Frontal cortex (tissue), 4 donors: ENCODE measurements around the gene CDH4. TPM values are rescaled to one million over a fixed set of nuclear protein-coding genes. Genes with fewer than 3 reads are reported as not detected.
A peak's percentile ranks its signal among the peaks of the same experiment; 100 is the strongest.

Experiments
- DNase-seq, 2 donors: peaks; one replicate each; pipeline ENCODE4 v3.0.0; 2012; ENCODE audit warnings: low spot score in 2 of 2
- FAIRE-seq: peaks from 2 replicates; lab custom pipeline; 2012; peaks lifted over from hg19 to GRCh38; lab: Jason Lieb, UNC
- total RNA-seq: library from RNA; depleted of rRNA; stranded (reverse); fragments of >200 nt; gene quantifications from one replicate; pipeline ENCODE4 v1.2.3, GENCODE V29; 2014
- donor health status: control.
- donor health status: control.
- donor health status: control.

Gene CDH4
- total RNA-seq, 1 donor from 2014 or later, result 22.8 TPM

DNA sequence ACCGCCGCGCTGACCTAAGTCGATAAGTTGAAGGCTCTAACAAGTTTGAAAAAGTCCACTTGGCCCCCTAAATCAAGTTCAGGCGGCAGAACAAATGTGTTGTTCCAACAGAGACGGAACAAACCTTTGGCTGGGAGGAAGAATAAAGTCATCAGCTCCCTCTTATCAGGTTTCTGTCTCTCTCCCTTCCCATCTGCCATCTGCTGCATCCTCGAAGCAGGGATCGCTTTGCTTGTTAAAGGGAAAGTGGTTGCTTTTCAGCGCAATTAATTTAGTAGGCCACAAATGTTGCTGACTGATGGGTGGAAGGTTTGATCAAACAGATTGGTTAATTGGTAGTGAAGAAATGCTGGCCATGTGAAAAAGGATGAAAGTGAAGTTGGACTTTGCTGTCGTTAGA, 64.3 kb downstream of the CDH4 start:
- FAIRE-seq (no peak), DNase-seq (no peak)

DNA sequence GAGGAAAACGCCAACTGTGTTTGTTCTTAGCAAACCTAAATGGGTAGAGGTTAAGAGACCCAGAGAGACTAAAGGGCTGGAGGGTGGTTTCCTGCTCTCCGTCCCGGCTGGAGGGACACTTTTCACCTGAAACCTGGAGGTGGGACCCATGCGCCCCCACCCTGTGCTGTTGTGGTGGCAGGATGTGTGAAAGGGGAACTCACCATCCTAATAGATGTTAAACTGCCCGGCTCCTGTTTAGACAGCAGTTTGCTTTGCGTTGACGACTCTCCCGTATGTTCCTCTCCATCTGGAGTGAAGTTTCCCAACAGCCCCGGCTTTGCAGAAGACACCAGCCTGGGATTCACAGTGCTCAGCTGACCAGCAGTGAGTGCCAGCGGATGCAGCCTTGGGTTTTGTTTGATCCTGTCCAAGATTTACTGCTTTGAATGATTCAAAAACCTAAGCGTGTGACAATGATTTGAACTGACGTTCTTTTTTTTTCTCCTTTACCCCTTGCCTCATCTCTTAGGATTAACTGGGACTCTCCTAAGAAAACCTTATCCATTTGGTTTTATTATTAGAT, 66.0 kb downstream of the CDH4 start:
- FAIRE-seq, result no peak
- no peak for DNase-seq

DNA sequence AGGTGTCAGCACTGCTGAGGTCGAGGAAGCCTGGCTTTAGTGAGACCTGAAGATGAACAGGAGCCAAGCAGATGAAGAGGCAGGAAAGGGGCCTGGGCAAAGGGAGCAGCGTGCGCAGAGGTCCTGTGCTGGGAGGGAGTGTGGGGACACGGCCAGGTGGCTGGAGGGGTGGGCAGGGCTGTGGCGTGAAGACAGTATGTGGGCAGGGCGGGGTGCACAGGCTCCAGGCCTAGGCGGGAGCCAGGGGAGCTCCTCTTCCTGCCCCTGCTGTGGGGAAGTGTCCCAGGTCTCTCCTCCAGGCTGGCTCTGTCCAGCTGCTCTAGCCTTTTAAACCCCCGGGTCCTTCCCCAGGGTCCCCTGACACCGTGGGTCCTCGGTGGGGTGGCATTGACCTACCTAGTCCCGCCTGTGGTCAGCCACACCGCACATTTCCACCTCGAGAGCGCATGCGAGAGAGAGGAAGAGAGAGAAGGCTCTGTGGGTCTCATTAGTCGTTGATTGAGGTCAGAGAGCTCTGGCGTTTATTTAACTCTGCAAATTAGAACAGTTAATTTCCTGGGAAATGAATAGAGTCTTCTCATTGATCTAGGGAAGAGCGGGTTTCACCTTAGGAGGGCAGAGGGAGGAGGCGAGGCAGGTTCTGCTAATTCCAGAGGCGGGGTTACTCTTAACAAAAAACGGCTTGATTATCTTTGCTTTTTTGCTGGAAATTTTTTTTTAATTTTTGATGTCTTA, 68.8 kb downstream of the CDH4 start:
- no peak for FAIRE-seq
- DNase-seq, result no peak

DNA sequence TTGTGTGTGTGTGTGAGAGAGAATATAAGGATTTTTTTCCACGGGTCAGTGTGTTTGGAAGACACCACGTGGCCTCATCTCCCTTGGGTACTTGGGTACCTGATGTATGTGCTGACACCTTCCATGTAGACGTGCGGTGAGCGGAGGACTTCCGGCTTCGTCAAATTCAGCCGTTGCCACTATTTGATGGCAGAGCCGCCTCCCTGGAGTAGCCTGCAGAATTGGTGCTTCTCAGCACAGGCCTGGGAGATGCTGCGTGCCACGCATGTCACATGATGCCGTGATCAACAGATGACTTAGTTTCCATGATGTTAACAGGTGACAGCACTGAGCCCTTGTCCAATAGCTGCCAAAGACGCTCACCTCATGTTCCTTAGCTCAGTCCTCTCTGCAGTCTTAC, 69.4 kb downstream of the CDH4 start:
- no peak for DNase-seq

DNA sequence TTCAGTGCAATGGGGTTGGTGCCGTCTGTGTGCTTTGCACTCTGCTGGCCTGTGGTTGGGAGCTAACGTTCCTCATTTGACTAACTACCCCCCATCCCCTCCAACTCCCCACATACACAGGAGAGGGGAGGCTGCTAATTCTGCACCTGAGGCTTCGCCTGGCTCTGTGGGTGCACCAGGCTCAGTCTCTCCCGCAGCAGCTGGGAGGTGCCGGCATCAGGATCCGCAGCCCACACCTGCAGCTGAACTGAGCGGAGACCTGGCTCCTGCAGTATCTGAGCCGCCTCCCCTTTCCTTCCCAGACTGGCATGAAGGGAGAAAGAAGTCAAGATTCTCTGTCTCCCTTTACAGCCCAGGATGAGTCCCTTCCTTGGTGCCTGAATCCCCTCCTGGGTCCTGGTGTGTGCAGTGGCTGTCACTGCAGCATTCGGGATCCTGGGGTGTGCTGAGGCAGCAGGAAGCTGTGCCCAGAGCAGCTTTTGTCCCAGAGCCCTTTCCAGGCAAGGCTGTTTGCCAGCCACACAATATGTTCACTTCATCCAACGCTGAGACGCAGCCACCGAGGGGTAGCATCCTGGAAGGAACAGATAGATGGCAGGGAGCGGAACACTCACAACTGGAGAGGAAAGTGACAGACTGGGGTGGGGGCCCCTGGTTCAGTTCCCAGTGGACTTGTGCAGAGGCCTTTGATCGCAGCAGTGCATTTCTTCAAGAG, 70.2 kb downstream of the CDH4 start:
- no peak for DNase-seq
- no peak for FAIRE-seq

More for the DNA sequence above, 69.4 kb downstream of the CDH4 start:
- no peak for FAIRE-seq

DNA sequence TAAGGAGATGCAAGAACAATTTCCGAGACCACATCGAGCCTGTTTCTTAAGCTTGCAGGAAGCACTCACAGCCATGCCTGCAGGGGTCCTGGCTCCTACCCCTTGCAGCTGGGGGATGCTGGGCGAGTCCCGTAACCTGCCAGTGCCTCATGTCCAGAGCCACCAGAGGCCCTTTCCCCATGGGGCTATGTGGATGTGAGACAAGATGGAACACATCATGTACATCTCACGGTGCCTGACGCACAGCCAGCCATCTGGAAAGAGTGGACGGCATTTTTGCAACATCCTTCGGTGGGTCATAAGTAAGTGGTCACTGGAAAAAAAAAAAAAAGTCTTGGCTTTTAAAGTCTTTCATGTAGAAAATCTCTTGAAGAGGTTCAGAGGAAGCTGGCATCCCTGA, 72.8 kb downstream of the CDH4 start:
- FAIRE-seq, result no peak
- no peak for DNase-seq

DNA sequence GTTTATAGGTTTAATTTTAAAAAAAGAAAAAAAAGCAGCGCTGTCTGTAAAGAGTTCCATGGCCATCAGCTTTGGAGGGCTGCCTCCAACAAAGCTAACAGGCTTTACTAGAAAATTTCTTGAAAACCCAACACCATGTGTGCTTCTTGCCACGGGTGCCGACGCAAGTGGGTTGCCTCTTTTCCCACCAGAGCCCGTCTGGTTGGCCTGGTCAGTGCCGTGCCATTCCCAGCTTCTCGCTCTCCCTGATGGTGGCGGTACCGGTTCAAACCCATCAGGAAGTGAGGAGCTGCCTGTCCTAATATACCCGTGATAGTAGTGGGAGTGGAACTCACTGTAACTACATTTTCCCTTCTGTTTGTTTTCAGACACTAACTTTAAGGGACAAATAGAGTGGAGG, 73.7 kb downstream of the CDH4 start:
- no peak for DNase-seq
- no peak for FAIRE-seq

DNA sequence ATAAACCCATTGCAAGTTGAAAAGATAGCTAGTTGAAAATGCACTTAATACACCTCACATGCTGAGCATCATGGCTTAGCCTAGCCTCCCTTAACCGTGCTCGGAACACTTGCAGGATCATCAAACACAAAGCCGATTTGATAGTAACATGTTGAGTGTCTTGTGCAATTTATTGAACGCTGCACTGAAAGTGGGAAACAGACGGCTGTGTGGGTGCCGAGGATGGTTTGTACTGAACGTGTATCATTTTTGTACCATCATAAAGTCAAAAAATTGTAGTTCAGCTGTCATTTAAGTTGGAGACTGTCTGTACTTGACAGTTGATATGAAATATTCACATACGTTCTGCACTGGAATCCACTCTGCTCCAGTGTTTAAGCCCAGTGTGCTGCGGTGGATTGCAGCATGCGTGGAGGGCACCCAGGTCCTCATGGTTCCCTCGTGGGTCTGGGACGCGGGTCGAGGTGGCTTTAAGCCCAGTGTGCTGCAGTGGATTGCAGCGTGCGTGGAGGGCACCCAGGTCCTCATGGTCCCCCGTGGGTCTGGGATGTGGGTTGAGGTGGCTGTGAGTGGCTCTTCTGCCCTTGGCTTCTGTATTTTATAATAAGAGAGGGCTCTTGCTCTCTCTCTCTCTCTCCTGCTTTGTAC, 77.0 kb downstream of the CDH4 start:
- FAIRE-seq, result no peak
- DNase-seq, result peak; percentile 47 to 48

DNA sequence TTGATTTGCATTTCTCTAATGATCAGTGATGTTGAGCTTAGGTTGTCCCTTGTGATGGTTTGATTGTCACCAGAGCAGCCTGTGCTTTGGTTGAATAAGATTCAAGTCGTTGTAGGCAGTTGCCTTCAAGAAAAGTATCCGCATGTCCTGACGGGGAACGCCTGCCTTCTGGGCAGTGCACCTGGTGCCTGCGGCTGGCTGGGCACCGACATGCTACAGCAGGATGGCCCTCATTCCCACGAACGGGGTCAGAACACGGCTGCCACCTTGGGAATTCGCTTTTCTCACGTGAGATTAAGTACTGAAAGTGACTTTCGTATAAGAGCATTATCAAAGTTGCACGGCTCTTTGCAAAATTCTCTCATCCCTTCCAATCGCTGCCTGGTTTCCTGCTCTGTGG, 78.4 kb downstream of the CDH4 start:
- DNase-seq, result no peak
- no peak for FAIRE-seq

DNA sequence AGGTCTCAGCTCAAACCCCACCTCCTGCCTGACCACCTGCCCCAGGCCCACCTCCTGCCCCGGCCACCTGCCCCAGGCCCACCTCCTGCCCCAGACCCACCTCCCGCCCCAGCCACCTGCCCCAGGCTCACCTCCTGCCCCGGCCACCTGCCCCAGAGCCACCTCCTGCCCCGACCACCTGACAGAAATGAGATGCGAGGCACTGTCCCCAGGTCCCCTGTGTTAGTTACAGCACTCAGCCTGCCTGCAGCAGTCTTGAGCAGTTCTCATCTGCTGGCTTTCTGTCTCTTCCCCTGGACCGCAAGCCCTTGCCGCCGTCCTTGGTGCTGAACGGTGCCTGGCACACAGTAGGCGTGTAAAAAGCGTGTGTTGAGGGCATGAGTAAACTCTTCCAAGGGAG, 79.5 kb downstream of the CDH4 start:
- FAIRE-seq (no peak), DNase-seq (no peak)

DNA sequence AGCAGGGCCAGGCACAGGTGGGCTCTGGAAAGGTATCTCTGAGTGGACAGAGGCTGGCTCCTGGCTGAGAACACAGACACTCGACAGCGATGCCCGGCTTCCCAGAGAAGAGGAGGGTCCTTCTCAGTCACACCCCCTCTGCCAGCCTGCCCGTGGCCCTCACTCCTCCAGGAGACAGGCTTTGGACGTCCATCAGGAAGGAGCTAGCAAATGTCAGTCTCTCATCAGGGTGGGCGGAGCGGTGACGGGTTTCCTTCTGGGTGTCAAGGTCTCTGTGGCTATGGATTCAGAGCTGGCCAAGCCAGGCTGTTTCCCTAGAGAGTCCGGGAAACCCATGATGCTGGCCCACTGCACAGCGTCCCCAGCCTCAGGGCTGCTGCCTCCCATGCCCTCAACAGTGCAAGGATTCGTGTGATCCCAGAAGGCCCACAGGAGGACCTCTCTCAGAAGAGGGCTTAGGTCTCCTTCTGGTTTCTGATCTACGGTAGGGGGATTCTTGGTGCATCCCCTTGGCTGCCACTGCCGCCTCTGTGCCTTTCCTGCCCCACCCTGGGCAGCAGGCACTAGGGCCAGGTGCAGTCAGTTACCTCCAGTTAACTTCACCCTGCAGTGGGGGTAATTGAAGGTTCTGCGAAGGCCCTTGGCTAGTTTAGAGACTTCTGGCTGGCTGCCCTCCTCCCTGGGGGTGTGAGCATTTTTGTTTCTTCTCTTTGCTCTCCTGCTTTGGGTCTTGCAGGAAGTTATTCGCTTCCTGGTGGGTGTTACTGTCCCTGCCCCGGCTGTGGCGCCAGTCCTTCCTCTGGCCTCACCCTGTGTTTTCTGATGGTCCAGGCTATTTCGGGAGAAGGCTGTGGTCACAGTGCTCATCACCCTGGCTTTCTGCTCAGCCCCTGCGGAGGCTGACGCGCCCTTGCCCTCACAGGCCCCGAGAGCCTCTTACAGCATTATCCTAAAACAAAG, 80.2 kb downstream of the CDH4 start:
- DNase-seq, result no peak
- FAIRE-seq, result no peak

DNA sequence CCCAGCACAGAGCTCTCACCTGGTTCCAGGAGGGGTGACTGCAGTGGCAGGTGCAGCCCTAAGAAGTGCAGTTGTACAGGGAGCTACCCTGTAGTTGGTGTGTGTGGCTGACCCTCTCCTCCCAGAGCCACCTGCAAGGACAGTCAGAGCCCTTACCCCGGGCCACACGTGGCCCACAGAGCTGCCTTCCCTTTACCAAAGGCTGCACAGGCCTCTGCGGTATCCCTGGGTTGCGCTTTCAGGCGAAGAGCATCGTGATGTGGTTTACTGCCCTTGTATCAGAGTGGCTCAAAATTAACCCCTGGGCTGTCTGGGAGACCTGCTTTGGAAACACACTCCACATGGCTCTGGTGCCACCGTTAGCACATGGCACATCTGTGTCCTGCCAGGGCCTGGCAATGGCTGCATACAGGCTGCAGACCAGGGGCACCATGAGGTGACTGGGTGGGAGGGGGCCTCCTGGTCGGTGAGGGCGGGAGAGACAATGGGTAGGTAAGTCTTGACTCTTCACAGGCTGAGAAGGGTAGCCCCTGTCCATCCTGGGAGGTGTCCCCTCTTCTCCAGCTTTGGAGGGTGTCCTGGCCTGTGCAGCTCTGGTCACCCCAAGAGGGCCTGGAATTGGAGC, 81.5 kb downstream of the CDH4 start:
- DNase-seq (no peak), FAIRE-seq (no peak)

DNA sequence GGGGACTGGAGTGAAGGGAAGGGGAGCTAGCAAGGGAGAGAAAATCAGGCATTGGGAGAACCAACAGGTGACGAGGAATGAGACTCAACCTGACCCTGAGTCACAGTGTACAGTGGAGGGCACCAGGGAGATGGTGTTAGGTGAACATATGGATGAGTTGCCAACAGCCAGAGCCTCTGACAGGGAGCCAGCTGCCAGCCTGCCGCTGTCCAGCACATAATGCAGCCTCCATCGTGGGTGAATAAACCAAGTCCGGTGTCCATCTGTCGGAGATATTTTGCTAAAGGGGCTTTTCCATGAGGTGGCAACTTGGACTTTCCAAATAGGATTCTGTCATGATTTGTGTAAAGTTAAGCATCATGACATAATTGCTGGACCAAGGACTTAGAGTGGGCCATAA, 88.1 kb downstream of the CDH4 start:
- DNase-seq (no peak), FAIRE-seq (no peak)

DNA sequence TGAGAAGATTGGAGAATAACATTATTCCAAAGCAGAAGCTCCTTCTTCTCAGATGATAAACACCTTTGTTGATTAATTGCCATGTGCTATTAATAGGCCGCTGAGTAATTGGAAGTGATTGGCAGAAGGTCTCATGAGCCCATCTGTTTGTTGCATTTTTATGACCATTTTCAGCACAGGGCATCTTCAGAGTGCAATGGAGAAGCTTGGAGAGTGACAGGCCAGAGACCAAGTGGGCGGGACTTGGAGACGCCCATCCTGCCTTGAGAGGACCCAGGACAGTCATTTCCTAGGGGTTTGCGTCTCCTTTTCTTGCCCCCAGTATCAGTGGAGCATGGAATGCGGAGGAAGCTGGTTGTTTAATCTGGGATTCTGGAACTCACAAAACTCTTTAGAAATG, 89.5 kb downstream of the CDH4 start:
- FAIRE-seq (no peak), DNase-seq (no peak)

DNA sequence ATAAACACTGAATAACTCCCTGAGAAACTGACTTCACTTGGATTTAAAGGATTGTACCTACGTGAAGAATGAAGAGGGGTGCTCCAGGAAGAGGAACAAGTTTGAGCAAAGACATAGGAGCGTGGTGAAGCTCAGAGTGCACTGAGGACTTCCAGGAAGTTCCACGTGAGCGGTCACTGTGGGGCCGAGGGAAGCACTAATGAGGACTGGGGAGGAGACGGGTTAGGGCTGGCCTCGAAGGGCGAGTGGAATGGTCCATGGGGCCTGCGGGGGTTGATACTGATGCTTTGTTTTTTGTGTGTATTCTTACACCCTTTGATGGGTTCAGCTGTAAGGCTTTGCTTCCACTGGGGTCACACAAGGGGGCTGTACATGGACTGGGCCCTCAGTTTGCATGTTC, 91.9 kb downstream of the CDH4 start:
- FAIRE-seq (no peak), DNase-seq (no peak)

DNA sequence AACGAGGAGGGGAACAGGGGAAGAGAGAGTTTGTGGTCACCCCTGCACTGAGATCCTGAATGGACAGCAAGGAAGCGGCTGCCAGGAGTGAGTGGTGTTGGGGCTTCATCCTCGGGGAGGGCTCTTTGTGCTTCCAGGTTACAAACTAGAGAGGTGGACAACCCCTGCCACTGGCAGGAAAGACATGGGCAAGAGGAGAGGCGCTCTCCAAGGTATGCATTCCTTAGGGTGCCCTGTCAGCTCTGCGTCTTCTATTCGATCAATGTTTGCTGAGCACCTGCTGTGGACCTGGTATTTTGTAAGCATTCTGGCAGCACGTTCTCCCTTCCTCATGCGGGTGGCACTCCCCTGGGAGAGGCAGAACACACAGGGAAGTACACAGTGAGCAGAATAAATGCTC, 93.6 kb downstream of the CDH4 start:
- DNase-seq, result no peak
- FAIRE-seq, result no peak

DNA sequence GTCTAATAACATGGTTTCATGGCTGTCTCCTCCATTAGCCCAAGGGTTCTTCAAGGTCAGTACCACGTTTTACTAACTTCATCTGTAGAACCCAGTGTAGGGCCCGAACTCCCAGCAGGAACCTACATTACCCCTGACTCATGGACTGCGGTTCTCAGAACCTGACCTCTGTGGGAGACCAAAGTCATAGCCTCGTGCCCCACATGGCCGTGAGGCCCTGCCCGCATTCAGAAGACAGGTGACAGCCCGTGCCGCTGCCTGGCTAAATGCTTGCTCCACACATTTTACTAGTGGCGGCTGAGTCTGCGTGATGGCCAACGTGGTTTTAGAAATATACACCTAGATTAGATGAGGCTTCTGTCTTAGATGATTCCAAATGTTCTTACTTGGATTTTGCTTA, 94.9 kb downstream of the CDH4 start:
- no peak for DNase-seq
- no peak for FAIRE-seq

DNA sequence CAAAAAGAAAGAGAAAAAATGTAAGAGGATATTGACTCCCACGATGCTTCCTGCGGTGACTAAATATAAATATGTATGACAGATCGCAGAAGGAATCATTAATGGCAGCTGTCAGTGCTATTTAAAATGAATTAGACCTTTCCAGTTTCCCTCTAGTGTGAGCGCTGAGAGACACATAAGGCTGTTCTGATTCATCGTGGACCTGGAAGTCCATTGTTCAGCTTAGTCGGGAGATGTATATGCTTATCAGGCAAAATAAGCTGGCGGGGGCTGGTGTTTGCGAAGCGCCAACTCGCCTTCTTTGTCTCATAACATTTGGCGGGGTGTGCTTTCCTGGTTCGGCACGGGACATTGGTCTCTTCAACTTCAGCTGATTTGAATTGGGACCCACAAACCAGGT, 95.4 kb downstream of the CDH4 start:
- DNase-seq, result no peak
- FAIRE-seq, result no peak

DNA sequence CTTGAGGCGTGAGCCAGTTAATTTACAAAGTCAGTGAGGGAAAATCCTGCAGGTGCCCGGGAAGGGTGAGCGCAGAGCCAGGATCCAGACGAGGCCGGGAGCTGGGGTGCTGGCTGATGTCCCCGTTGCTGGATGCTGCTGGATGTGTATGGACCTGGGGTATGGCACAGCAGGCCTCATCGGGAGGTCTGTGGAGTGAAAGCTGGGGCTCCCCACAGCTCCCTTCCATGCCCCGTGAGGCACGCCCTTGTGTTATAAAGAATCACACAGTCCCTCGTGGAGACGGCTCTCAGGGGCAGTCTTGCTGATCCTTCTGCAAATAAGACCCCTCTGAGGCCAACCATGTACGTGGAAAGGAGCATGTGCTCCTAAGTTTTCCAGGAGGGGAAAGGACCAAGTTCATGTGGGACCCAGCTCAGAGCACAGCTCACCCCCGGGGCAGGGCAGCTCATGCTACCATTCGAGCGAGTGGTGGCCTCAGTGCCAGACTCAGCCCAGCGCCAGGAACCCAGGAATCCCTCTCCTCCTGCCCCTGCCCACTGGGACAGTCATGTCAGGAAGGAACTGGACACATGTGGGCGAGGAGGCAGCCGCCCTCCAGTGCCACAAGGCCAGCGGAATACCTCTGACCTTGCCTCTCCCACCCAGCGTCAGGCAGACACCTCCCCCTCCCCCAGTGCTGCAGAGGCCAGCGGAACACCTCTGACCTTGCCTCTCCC, 97.5 kb downstream of the CDH4 start:
- FAIRE-seq, result no peak
- DNase-seq, result no peak
